ENCODE measurements around the gene MGLL.

- TF ChIP-seq EZH2 (IDR thresholded peaks at IDR 0.05; ENCODE audit: insufficient read depth, poor library complexity, severe bottlenecking) (no peak), EZH2phosphoT487 (IDR thresholded peaks at IDR 0.05; ENCODE audit: insufficient read depth, low read depth) (no peak)
Observed at GRCh38 chr3:127809211-127809610, 13.1 kb downstream of the MGLL start.
